Testis (tissue), 2 donors: Measurements from ENCODE around the gene CD83.

Experiments
- POLR2A ChIP-seq: fragments of 450-650 bp; IDR thresholded peaks from one replicate; pipeline ENCODE4 v1.6.1; 2017; ENCODE audit warnings: antibody characterized with exemption, mild to moderate bottlenecking, moderate library complexity
- TF ChIP-seq, protein P1 (sequence below), 3 experiments: fragments of 450-650 bp in 2 of 3; fragments of 200-600 bp in 1 of 3; sonication (generic) in 1 of 3; IDR thresholded peaks; one replicate each; pipeline ENCODE4 v1.5.1; 2016 to 2019; ENCODE audit warnings: antibody characterized with exemption in 3 of 3, mild to moderate bottlenecking in 2 of 3, moderate library complexity in 1 of 3

DNA sequence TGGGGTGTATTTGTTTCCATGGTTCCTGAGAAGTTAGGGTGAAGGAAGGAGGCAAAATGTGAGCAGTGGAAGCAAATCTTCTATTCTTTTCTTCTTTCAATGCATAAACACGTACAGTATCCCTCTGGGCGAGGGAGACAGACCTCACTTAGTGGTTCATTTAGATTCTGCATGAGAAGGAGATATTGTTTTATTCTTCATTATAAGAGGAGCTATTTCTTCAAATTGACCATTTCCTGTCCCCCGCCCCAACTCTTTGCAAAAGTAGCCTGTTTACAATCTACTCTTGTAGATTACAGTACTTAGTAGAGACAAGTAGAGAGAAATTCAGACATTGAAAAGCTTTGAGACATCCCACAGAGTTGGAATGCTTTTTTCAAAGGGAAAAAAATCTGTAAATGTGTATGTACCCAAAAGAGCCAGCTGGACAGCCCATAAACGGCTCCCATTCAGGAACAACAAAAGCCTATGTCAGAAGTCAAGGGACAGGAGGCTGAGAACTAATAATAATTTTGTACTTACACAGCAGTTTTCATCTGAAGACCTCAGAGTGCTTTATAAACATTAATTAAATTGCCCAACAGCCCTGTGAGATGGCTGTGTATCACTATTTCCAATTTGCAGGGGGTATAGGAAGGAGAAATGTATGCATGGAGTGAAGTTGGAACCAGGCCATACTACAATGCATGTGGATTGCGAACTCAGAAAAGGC lies 23.9 kb downstream of the CD83 start:
- TF ChIP-seq, protein P1, sequence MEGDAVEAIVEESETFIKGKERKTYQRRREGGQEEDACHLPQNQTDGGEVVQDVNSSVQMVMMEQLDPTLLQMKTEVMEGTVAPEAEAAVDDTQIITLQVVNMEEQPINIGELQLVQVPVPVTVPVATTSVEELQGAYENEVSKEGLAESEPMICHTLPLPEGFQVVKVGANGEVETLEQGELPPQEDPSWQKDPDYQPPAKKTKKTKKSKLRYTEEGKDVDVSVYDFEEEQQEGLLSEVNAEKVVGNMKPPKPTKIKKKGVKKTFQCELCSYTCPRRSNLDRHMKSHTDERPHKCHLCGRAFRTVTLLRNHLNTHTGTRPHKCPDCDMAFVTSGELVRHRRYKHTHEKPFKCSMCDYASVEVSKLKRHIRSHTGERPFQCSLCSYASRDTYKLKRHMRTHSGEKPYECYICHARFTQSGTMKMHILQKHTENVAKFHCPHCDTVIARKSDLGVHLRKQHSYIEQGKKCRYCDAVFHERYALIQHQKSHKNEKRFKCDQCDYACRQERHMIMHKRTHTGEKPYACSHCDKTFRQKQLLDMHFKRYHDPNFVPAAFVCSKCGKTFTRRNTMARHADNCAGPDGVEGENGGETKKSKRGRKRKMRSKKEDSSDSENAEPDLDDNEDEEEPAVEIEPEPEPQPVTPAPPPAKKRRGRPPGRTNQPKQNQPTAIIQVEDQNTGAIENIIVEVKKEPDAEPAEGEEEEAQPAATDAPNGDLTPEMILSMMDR (IDR thresholded peaks at IDR 0.05) = no peak
- no peak for TF ChIP-seq POLR2A
